Spleen (tissue), 7 donors: ENCODE results near the gene UST.

Source experiments
- CTCF ChIP-seq, 11 experiments: fragments of 200-600 bp in 7 of 11; fragments of 450-650 bp in 4 of 11; sonication (generic) in 4 of 11; IDR thresholded peaks in 8 of 11; conservative IDR thresholded peaks in 3 of 11; 1 replicate in 7 of 11; 2 replicates in 4 of 11; pipeline versions ENCODE4 v1.4.0 to v1.8.0; 2016 to 2021; ENCODE audit warnings: antibody characterized with exemption in 11 of 11, inconsistent platforms in 4 of 11, mild to moderate bottlenecking in 1 of 11
- POLR2A ChIP-seq, 3 donors: fragments of 450-650 bp; IDR thresholded peaks; one replicate each; pipeline ENCODE4 v1.5.1; 2017; ENCODE audit warnings: antibody characterized with exemption in 3 of 3, mild to moderate bottlenecking in 1 of 3
- POLR2AphosphoS5 ChIP-seq, 3 donors: sonication (generic); formaldehyde crosslinking; IDR thresholded peaks; one replicate each; pipeline ENCODE4 v1.5.1; 2017; ENCODE audit warnings: antibody characterized with exemption in 3 of 3
- donor health status: DM: no; HTN: no; CAD: no; lungs with moderate emphysema.
- donor health status: DM: no; HTN: no; CAD: no.
- donor health status: DM: no; HTN: no; CAD: no.

- no peak for TF ChIP-seq CTCF (IDR thresholded peaks at IDR 0.05 in 8 of 11, conservative IDR thresholded peaks at IDR 0.05 in 3 of 11)
- no peak for TF ChIP-seq POLR2AphosphoS5 (IDR thresholded peaks at IDR 0.05)
- no peak for TF ChIP-seq POLR2A (IDR thresholded peaks at IDR 0.05)
Measured at GRCh38 chr6:148885136-148885865, 138.5 kb downstream of the UST start.
